HG03520 (cell line): Measurements from ENCODE around the gene FXYD7.

Experiments
- ATAC-seq: cut with Tn5 transposase; IDR thresholded peaks from one replicate; pipeline ENCODE4 v1.9.1; 2021; ENCODE audit warnings: mild to moderate bottlenecking, moderate library complexity; ENCODE audit not compliant: unreplicated experiment

FXYD7 gene

DNA sequence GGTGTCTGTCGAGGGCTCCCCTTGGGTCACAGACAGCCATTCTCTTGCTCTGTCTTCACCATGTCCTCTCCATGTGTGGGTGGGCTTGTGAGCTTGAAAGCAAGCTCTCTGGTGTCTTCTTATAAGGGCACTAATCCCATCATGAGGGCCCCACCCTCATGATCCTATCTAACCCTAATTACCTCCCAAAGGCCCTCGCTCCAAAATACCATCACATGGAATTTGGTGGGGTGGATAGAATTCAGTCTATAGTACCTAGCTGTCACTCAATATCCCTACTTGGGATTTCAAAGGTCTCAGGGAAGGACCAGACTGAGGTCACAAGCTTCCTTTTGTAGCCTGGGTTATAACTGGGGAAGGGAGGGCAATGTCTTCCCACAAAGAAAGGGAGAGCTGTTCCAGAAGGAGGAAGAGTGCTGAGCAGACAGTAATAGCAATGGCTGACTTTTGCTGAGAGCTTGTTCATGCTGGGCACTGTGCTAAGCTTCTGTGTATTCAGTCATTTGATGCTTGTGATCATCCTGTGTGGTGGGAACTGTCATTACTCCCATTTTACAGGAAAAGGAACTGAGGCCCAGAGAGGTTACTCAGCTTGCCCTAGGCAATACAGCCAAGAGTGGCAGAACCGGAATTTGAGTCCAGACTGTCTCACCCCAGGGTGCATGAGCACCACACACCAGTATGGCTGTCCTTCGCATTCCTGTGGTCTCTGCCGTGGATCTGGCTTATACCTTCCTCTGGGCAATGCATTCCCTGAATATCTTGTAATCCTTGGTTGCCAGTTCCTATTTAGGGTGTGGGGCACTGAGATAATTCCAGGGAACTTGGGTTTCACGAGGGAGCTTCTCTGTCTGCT, 19.6 kb downstream of the FXYD7 start:
- no peak for ATAC-seq

DNA sequence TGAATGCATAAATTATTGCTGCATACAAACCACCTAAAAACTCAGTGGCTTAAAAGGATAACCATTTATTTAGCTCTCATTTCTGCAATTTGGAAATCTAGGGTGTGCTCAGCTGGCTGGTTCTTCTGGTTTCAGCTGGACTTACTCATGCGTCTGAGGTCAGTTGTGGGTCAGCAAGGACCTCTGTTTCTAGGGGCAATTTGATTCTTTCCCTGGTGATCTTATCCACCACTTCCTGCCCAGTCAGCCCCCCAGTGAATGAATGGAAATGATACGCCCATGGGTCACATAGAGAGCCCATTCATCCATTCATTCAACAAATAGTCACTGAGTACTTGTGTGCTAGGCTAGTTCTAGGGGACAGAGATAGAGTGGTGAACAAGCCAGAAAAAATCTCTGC, 21.4 kb downstream of the FXYD7 start:
- no peak for ATAC-seq

DNA sequence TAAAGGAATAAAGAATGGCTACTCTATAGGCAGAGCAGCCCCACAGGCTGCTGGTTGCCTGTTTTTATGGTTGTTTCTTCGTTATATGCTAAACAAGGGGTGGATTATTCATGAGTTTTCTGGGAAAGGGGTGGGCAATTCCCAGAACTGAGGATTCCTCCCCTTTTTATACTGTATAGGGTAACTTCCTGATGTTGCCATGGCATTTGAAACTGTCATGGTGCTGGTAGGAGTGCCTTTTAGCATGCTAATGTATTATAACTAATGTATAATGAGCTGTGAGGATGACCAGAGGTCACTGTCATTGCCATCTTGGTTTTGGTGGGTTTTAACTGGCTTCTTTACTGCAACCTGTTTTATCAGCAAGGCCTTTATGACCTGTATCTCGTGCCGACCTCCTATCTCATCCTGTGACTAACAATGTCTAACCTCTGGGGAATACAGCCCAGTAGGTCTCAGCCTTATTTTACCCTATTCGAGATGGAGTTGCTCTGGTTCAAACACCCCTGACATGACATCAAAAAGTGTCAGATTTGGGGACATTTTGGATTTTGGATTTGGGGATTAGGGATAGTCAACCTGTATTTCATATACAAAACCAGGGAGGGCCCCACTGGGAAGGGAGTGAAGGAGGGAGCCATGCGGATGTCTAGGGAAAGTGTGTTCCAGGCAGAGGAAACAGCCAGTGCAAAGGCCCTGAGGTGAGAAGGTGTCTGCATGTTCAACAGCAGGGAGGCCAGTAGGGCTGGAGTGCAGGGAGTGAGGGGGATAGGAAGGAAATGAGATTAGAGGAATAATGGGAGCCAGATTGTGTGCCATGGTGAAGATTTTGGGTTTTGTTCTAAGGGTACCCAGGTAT, 22.4 kb downstream of the FXYD7 start:
- no peak for ATAC-seq

DNA sequence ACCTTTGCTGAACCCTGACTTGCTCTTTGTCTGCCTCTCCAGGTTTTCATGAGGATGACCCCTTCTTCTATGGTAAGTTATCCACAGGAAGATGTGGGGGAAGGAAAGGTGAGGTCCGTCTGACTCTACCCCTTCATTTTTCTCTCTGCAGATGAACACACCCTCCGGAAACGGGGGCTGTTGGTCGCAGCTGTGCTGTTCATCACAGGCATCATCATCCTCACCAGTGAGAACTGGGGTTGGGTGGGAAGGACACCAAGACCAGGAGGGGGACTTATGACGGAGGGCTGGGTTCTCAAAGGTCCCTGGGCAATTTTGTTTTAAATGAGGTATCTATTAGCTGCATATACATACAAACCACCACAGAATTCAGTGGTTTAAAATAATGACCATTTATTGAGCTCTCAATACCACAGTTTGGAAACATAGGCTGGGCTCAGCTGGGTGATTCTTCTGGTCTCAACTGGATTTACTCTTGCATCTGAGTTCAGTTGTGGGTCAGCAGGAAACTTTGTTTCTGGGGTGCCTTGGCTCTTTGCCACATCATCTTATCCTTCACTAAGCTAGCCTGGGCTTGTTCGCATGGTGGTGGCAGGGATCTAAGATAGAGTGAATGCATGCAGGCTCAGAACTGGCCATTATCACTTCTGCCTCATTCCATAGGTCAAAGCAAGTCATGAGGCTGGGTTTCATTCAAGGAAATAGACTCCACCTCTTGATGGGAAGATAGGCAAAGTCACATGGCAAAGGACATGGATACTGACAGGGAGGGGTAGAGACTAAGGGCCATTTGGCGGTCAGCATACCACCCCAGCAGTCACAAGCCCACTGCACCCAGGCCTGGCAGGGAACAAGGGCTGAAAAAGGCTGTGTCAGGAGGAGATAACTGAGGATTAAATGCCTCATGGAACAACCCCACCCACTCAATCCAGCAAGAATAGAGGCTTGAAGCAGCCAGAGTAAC, 23.3 kb downstream of the FXYD7 start:
- ATAC-seq = no peak

DNA sequence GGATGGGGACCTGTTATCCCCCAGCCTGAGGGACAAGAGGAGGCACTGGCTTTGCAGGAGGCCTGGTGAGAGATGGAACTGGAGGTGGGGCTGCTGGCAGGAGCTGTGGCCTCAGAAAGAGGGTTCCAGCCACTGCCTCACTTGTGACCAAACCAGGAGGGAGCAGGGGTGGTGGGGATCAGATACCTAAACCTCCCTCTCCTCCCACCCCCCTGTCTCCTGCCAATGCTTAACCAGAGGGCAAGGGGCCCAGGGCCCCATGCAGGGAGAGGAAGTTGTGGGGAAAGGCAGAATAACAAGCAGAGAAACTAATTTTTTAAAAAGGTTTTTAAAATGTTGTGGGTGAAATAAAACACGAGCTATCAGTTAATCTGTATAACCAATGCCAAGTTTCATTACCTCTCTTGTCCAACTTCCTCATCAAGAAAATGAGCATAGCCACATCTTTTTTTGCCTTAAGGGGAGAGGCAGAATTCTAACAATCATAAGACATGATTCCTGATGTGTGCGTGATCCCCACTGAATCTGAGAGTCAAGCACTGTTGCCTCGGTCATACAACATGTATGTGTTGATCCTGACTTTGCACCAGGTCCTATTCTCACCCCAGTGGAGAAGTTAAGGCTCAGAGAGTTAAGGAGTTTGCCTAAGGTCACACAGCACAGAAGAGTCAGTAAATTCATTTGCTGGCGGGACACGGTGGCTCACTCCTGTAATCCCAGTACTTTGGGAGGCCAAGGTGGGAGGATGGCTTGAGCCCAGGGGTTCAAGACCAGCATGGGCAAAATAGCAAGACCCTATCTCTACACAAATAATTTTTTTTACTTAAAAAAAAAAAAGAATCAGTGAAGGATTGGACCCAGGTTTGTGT, 24.4 kb downstream of the FXYD7 start:
- ATAC-seq = no peak

DNA sequence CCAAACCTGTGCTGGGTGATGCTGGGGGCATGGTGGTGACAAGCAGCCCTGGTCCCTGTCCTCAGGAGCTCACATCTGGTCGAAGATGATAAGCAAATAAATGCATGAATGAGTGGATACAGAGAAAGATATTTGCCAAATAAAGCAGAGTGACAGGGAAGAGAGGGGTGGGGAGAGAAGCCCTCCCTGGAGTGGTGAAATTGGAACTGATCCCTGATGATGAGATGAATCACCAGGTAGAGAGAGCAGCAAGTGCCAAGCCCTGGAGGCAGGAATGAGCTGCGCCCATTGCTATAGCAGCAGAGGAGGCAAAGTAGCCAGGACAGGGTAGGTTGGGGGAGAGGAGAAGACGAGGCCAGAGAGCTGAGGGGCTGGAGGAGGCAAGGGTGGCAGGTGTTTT, 25.1 kb downstream of the FXYD7 start:
- no peak for ATAC-seq

DNA sequence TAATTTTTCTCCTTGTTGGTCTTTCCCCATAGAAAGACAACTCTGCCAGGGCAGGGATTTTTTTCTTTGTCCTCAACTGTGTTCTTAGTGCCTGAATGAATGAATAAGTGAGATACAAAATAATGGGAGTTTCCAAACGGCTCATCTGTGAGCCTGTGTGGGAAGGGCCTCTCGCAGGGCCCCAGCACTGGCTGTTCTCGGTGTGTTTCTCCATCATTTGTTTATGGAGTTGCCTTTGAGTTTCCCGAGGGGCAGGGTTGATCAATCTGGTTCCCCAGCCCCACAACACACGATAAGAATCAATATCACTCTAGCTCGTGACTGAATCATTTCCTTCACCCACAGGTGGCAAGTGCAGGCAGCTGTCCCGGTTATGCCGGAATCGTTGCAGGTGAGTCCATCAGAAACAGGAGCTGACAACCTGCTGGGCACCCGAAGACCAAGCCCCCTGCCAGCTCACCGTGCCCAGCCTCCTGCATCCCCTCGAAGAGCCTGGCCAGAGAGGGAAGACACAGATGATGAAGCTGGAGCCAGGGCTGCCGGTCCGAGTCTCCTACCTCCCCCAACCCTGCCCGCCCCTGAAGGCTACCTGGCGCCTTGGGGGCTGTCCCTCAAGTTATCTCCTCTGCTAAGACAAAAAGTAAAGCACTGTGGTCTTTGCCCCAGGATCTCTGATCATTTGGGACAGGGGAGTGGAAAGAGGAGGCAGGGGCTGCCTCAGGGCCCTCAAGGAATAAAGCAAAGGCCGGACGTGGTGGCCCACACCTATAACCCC, 26.4 kb downstream of the FXYD7 start:
- no peak for ATAC-seq

DNA sequence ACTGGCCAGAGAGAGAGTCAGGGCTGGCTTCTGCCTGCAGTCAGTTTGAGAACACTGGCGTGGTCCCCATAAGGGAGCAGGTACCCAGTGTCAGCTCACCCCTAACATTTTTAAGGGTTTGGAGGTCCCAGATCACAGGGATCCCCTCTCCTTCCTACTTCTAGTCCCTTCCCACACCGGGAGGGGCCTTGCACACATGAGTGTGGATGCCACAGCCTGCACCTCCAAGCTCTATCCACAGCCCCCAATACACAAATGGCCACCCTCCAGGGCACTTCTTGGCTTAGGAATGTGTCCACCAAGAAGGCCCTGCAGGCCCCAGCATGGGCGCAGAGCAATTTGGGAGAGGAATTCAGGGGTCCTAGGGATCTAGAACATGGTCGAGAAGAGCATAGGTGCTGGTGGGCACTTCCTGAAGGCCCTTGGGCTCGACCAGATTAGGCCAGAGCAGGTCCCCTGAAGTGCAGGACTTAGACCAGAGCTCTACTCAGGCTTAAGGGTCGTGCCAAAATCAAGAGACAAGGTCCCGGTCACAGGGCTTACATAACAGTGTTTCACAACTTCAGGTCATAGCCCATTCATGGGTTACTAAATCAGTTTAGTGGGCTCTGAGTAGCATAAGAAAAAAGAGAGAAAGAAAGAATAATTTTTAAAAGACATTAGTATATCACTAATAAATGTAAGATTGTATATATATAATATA, 27.5 kb downstream of the FXYD7 start:
- ATAC-seq = no peak

DNA sequence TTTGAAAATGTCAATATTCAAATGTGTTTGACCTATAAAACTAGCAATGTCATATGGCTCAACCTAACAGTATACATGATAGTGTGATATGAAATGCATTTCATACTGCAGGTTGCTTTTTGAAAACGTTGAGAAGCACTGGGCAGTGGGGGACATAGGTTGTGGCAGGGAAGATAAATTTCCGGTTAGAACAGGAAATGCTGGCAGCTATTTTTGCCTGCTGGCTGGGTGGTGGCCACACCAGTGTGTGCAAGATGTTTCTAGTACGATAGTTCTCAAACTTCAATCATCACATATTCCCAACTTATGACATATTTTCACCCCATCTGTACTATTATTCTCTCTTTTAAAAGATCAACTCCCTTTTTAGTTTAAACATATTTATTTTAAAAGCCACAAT, 28.7 kb downstream of the FXYD7 start:
- no peak for ATAC-seq

DNA sequence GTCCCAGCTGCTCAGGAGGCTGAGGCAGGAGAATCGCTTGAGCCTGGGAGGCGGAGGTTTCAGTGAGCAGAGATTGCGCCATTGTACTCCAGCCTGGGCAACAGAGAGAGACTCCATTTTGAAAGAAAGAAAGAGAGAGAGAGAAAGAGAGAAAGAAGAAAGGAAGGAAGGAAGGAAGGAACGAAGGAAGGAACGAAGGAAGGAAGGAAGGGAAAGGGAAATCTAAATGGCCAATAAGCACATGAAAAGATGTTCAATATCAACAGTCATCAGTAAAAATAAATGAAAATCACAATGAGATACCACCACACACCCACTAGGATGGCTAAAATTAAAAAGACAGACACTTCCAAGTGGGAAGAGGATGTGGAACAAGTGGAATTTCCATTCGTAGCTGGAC, 31.2 kb downstream of the FXYD7 start:
- no peak for ATAC-seq

DNA sequence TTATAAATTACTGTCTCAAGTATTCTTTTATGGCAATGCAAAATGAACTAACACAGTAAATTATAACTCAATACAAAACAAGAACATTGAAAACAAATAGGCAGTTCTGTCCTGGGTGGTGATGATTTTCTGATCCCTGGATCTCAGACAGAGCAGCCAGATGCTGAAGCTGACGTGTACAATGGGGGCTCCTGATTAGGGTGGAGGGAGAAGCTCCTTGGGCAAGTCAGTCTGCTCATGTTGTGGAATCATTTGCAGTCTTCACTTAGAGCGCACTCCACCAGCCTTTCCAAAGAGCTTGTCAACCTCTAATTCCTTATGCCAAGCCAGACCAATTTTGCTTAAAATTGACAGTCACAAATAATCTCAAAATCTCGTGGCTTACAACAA, 33.1 kb downstream of the FXYD7 start:
- ATAC-seq = no peak

DNA sequence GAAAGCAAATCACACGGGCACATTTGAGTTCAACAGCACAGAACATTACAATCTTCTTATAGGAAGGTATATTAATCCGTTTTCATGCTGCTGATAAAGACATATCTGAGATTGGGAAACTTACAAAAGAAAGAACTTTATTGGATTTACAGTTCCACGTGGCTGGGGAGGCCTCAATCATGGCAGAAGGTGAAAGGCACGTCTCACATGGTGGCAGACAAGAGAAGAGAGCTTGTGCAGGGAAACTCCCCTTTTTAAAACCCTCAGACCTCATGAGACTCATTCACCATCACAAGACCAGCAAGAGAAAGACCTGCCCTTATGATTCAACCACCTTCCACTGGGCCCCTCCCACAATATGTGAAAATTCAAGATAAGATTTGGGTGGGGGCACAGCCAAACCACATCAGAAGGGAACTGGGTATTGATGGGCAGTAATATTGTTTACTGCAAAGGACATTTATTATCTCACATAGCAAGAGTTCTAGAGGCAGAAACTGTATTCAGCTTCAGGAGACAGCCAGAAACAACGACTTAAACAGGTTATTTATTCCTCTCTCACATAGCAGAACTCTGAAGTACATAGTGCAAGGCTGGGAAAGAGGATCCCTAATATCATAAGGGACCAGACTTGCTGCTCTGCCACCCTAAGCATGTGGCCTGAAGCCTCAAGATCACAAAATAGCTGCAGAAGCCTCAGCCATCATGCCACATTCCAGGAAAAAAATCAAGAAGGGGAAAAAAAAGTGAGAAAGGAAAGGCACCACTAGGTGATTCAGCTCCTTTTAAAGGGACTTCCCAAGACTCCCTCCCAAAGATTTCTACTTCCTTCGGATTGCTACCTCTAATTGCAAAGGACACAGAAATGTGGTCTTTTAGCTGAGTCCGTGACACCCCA, 34.6 kb downstream of the FXYD7 start:
- no peak for ATAC-seq

DNA sequence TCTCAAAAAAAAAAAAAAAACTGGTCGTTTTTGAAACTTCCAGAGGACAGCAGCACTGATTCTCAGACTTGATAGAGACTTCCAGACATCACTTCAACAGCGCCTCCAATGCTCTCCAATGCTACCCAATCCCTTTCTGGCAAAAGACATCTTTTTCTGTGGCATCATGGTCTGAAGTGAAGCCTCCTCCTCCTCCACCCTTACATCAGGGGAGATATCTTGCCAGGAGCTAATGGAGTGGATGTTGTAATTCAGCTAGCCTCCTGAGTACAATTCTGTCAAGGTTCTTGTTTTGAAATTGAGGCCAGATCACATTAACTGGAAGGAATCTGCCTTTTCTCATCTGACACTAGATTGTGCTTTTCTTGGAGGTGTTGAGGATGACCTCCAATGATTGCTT, 35.6 kb downstream of the FXYD7 start:
- no peak for ATAC-seq

DNA sequence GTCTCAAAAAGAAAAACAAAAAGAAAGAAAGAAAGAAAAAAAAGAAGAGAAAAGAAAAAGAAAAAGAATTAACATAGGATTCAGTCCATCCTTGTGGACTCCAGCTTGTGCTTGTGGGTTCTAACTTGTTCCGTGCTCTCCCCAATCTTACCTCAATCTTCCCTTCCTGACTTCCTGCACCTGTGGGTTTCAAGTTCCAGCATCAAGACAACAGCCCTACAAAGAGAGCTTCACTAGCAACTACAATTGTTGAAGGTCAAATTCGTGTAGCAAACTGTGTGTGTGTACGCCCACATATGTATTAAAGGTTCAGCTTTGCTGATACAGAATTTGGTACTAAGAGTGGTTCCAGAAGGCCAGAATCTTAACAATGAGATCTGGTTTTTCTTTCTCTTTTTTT, 36.8 kb downstream of the FXYD7 start:
- ATAC-seq = no peak

DNA sequence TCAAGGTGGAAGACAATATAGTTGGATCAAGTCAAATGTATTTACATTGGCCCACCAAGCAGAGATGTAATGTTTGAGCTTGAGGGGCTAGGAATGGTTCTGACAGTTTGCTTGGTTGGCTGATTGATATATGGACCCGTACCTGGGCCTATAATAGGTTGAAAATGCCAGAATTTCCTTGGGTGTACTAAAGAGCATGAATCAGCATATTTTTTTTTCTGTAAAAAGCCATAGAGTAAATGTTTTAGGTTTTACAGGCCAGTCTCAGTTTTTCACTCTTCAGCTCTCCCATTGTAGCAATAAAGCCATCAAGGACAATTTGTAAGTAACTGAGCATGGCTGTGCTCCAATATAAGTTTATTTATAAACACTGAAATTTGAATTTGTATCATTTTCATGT, 38.3 kb downstream of the FXYD7 start:
- ATAC-seq = no peak

DNA sequence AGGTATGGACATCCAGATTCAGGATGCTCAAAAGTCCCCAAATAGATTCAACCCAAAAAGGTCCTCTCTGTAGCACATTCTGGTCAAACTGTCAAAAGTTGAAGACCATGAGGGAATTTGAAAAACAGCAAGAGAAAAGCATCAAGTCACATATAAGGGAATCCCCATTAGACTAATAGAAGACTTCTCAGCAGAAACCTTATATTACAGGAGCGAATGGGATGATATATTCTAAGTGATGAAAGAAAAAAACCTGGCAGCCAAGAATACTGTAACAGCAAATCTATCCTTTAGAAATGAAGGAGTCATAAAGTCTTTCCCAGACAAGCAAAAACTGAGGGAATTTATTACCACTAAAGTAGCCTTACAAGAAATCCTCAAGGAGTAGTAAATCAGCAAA, 41.2 kb downstream of the FXYD7 start:
- ATAC-seq = no peak

DNA sequence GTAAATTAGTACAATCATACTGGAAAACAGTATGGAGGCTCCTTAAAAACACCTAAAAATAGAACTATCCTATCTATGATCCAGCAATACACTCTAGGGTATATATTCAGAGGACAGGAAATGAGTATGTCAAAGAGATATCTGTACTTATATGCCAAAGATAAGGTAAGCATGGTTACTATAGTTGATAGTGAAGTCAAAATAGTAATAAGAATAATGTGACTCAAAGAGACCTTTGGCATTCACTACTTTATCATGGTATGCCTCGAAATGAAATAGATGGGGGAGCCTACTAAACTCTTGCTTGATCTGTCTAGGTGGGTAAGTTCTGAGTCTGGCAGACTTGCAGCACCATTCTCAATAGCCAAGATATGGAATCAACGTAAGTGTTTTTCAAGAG, 41.8 kb downstream of the FXYD7 start:
- ATAC-seq = no peak
